Measurements from ENCODE around the gene ATF7IP. TPM values are rescaled to one million over a fixed set of nuclear protein-coding genes. Genes with fewer than 3 reads are reported as not detected.

The ATF7IP gene
- polyA plus RNA-seq, 3 donors = 16.6 to 51.7 (median 19.2) TPM

DNA sequence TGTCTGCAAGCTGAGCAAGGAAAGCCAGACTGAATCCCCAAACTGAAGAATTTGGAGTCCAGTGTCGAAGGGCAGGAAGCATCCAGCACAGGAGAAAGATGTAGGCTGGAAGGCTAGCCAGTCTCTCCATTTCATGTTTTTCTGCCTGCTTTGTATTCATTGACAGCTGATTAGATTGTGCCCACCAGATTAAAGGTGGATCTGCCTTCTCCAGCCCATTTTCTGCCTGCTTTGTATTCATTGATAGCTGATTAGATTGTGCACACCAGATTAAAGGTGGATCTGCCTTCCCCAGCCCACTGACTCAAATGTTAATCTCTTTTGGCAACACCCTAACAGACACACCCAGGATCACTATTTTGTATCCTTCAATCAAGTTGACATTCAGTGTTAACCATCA, 116.9 kb downstream of the ATF7IP start:
- TF ChIP-seq, protein P1, sequence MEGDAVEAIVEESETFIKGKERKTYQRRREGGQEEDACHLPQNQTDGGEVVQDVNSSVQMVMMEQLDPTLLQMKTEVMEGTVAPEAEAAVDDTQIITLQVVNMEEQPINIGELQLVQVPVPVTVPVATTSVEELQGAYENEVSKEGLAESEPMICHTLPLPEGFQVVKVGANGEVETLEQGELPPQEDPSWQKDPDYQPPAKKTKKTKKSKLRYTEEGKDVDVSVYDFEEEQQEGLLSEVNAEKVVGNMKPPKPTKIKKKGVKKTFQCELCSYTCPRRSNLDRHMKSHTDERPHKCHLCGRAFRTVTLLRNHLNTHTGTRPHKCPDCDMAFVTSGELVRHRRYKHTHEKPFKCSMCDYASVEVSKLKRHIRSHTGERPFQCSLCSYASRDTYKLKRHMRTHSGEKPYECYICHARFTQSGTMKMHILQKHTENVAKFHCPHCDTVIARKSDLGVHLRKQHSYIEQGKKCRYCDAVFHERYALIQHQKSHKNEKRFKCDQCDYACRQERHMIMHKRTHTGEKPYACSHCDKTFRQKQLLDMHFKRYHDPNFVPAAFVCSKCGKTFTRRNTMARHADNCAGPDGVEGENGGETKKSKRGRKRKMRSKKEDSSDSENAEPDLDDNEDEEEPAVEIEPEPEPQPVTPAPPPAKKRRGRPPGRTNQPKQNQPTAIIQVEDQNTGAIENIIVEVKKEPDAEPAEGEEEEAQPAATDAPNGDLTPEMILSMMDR (IDR thresholded peaks at IDR 0.05) = no peak
- Histone ChIP-seq H3K4me1 (ENCODE audit: control insufficient read depth in 1 of 2, insufficient read depth in 2 of 2, low read length in 2 of 2) (no peaks in the 10 kb centered on the region), H3K9me3 (replicated peaks in 1 of 2; ENCODE audit: control insufficient read depth in 1 of 2, insufficient read depth in 1 of 2, low read length in 2 of 2) (no peaks in the 10 kb centered on the region), H2AFZ (ENCODE audit: insufficient read depth, low read depth, low read length, poor library complexity, severe bottlenecking) (no peak overlapping the region), H4K20me1 (ENCODE audit: insufficient read depth, low read length) (peaks cover 12% of the 10 kb centered on the region), H3K4me2 (replicated peaks; ENCODE audit: extremely low read depth, low read length, poor library complexity, severe bottlenecking) (no peak overlapping the region), H3K36me3 (replicated peaks in 1 of 2; ENCODE audit: control insufficient read depth in 1 of 2, insufficient read depth in 2 of 2, low read length in 2 of 2) (peaks cover 86 to 100% of the 10 kb centered on the region in 2 donors), H3K4me3 (replicated peaks in 1 of 3; ENCODE audit: low read depth in 2 of 3, low read length in 3 of 3) (no peak overlapping the region), H3K27ac (ENCODE audit: low read depth in 1 of 2, low read length in 2 of 2) (no peak overlapping the region), H3K79me2 (ENCODE audit: insufficient read depth, low read length) (no peaks in the 10 kb centered on the region), H3K27me3 (ENCODE audit: control insufficient read depth in 2 of 2, insufficient read depth in 2 of 2, low read length in 2 of 2) (no peaks in the 10 kb centered on the region), H3K9ac (ENCODE audit: insufficient read depth, low read length, poor library complexity, severe bottlenecking) (no peak overlapping the region)
- no peak for DNase-seq
- H3K4me3 Mint-ChIP-seq = no peak overlapping the region
- no peaks in the 10 kb centered on the region for H3K27me3 Mint-ChIP-seq (ENCODE audit: low read depth in 3 of 3)
- H3K36me3 Mint-ChIP-seq = peaks cover 85 to 93% of the 10 kb centered on the region in 2 donors
- no peak overlapping the region for H3K27ac Mint-ChIP-seq
- no peaks in the 10 kb centered on the region for H3K4me1 Mint-ChIP-seq
- WGBS (ENCODE audit: insufficient coverage) = 100% methylated on average over 1 of the region's 1 CpG
- peaks cover 0 to 8% (median 0%) of the 10 kb centered on the region in 7 donors for H3K9me3 Mint-ChIP-seq
- intact Hi-C loops (cut with micrococcal nuclease) = no loop called here

DNA sequence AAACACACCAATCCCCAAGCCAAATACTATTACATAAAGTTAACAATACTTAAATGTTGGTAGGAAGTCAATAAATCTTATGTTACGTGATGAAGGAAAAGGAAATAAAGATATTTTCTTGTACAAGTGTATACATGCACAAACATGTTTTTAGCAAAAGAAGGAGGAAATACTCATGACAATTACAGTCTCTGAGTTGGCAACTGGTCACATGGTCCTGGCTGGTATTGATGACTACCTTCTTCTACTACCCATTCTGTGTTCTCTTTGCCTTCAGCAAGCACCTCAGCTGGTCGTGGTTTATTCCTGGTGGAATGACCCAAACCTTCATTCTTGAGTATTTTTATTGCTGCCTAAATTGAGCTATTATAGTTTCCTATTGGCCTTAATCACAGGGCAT, 117.4 kb downstream of the ATF7IP start:
- Histone ChIP-seq H3K36me3 (replicated peaks in 1 of 2; ENCODE audit: control insufficient read depth in 1 of 2, insufficient read depth in 2 of 2, low read length in 2 of 2) (peaks cover 87 to 100% of the 10 kb centered on the region in 2 donors), H3K79me2 (ENCODE audit: insufficient read depth, low read length) (no peaks in the 10 kb centered on the region), H3K27ac (ENCODE audit: low read depth in 1 of 2, low read length in 2 of 2) (no peak overlapping the region), H3K9me3 (replicated peaks in 1 of 2; ENCODE audit: control insufficient read depth in 1 of 2, insufficient read depth in 1 of 2, low read length in 2 of 2) (no peaks in the 10 kb centered on the region), H3K4me1 (ENCODE audit: control insufficient read depth in 1 of 2, insufficient read depth in 2 of 2, low read length in 2 of 2) (no peaks in the 10 kb centered on the region), H3K4me3 (replicated peaks in 1 of 3; ENCODE audit: low read depth in 2 of 3, low read length in 3 of 3) (no peak overlapping the region), H3K4me2 (replicated peaks; ENCODE audit: extremely low read depth, low read length, poor library complexity, severe bottlenecking) (no peak overlapping the region), H3K9ac (ENCODE audit: insufficient read depth, low read length, poor library complexity, severe bottlenecking) (no peak overlapping the region), H4K20me1 (ENCODE audit: insufficient read depth, low read length) (peaks cover 12% of the 10 kb centered on the region), H2AFZ (ENCODE audit: insufficient read depth, low read depth, low read length, poor library complexity, severe bottlenecking) (no peak overlapping the region), H3K27me3 (ENCODE audit: control insufficient read depth in 2 of 2, insufficient read depth in 2 of 2, low read length in 2 of 2) (no peaks in the 10 kb centered on the region)
- intact Hi-C loops (cut with micrococcal nuclease) = no loop called here
- WGBS (ENCODE audit: insufficient coverage) = no CpG with 5 or more reads among the region's 2 CpGs
- Mint-ChIP-seq H3K4me1 (no peaks in the 10 kb centered on the region), H3K9me3 (peaks cover 0 to 8% (median 0%) of the 10 kb centered on the region in 7 donors), H3K27me3 (ENCODE audit: low read depth in 3 of 3) (no peaks in the 10 kb centered on the region), H3K27ac (no peak overlapping the region), H3K36me3 (peaks cover 87 to 93% of the 10 kb centered on the region in 2 donors), H3K4me3 (no peak overlapping the region)
- no peak for DNase-seq
- TF ChIP-seq, protein P1 (IDR thresholded peaks at IDR 0.05) = no peak
